Stimulated activated CD8-positive, alpha-beta memory T cell treated with anti-CD3 and anti-CD28 coated beads, Interleukin-15, amount 100 ng/mL, for 4 hours (primary cell): Measurements from ENCODE around the gene S1PR3.

Source experiments
- DNase-seq, 2 donors: peaks; one replicate each; pipeline ENCODE4 v3.0.0-alpha.2; 2020; ENCODE audit warnings: low read depth in 2 of 2

The S1PR3 gene

DNA sequence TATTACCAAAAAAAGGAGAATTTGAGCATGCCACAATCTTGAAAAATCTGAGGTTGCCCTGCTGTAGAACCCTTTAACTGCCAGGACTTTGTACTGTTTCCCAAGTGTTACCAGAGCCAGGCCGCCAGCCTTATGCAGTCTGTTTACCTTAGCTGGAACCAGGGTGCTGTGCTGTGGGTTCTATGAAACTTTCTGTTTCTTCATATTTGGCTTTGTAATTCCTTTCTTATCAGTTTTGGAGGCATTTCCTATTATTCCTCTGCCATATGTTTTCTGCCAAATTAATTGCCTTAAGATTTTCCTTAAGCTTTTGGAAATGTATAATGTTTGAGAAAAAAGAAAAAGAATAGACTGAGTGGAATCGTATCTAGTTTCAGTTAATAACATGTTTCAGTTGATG lies 2.1 kb downstream of the S1PR3 start:
- DNase-seq = no peak

DNA sequence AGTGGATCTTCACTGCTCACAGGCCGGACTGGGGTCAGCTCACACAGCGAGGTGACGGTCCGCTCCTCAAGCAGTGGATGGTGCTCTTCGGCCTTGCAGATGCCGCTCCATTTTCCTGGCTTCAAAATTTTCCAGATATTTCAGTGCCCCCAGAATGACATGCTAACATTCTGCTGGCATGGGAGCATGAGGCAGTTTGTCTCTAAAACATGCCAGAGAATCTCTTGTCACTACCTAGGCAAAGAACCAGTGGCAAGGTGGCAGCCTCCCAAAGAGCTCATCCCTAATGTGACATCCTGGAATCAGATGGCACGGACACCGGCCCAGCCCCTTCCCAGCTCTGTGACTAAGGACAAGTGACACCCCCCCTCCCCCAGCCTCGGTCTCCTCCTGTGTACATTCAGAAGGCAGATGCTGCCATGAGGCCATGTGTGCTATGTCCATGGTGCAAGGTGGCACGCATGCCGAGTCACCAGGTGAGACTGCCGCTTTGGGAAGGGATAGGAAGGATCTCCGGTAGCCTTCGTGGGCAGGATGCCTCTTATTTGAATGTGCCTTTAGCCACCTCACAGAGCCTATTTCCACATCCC lies 2.7 kb downstream of the S1PR3 start:
- DNase-seq = no peak

DNA sequence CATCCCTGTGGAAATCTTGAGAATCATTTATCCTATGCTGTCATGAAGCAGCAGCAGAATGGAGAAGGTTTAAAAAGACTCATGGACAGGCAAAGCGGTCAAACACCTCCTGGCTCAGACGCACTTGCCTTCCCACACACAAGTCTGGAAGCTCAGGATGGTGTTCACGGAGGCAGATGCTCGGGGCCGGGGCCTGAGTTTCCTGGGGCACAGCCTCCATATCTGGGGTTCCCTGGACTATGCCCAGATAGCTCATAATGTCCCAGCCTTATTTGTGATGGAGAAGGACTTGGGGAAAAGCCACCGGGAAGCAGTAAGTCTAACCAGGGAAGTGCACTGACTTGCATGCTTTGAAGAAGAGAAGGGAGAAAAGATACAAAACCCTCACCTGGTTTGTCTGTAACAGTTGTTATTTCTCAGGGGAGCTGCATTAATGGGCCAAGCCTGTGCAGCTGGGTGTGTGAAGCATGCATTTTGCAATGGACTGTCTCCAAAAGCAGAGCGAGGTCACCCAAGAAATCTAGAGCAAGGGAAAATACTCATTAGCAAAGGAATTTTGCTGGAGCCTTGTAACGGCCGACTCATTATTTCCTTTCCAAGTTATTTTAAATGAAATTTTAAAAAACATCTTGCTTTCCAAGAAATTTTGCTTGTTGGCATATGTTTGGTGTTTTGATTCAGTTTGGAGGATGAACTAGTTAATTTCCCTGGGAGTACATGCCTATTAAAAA lies 3.4 kb downstream of the S1PR3 start:
- DNase-seq = no peak

DNA sequence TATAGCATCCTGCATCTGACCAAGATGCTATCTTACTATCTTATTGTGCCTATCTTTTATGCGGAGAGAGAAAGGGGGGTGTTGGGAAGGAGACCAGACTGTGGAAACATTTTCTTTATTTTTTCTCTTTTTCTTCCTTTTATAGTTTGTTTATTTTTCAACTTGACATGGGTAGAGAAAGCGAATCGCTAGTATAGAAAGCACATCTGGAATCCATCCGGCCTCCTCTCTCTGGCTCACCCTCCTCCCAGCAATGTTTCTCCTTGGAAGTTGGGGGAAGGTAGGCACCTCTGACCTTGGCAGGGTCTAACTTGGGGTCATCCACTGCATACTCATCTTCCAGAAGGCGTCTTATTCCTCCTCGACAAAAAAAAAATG lies 3.9 kb downstream of the S1PR3 start:
- DNase-seq = no peak

DNA sequence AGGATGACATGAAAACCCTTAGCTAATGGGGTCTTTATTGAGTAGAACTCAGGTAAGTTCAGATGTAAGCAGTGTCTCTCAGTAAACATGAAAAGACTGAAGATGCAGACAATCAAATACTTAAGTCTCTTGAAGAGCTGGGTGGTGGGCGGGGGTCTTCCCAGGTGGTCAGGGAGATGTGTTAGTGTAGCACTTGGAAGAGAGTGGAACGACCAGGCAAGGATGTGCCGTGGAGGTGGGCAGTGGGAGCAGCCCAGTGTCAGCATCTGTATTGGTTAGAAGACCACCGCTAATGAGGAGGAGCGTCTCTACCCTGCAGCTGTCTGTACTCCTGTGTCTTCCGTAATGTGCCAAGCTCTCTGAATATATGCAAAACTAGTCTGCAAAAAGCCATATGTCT lies 4.4 kb downstream of the S1PR3 start:
- no peak for DNase-seq

DNA sequence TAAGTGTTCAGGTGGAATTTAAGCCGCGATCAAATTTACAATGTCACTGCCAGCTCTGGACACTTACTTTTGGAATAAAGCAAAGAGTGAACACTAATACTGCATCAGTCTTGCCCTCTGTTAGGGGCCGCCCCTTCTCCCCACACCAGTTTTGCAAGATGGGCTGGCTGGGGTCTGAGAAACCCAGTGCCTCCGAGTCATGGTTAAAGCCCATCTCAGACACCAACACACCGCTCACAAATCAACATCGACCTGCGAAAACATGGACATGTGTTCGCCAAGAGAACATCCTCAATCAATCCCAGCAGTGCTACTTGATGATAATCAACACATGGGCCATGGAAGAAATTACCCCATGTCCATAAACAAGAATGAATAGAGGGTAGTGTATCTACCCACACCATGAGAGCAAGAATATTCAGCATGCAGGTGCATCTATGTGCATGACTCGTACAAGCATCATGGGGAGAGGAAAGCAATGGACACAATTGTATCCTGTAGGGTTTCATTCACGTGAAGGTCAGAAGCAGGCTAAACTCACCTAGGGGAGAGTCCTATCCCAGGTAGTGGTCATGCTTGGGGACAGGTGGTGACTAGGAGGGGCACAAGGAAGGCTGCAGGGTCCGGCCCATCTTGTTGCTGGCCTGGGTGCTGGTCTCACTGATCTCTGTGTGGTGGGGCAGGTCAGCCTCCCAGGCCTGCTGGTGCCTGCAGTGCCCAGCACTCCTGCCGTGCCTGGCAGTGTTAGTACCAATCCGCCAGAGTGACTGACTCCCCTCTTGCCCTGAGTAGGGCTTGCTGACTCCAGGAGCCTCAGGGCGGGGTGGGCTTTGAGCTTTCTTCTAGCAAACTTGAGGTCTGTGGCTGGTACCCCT lies 5.0 kb downstream of the S1PR3 start:
- DNase-seq = no peak

DNA sequence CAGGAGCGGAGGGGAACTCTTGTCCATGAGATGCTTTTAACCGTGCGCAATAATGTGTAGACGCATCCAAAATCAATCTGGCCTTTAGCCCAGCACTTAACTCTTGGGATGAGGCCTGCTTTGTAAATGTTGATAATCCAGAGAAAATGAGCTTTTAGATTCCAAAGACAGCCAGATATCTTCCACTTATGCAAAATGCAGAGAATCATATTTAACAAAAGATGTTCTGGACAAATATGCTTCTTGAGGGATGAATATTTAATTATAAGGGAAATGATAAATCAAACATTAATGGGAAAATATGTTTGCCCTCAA lies 5.6 kb downstream of the S1PR3 start:
- DNase-seq = no peak

DNA sequence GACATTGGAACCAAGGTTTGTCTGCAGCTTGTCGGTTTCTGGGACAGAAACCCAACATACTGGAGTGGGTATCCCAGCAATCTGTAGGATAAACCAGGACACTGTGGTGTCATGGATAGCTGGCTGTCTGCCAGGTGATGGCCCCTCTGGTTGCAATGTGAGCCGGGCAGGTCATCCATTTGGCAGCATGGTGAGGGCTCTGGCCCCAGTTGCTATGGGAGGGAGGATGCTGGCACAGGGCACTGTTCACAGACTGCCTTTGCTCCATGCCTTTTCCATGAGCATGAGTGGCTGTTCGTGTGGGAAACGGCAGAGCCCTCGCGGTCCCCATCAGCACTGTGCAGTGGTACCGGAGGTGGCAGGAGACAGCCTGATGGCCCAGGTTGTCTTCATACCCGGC lies 6.4 kb downstream of the S1PR3 start:
- no peak for DNase-seq

DNA sequence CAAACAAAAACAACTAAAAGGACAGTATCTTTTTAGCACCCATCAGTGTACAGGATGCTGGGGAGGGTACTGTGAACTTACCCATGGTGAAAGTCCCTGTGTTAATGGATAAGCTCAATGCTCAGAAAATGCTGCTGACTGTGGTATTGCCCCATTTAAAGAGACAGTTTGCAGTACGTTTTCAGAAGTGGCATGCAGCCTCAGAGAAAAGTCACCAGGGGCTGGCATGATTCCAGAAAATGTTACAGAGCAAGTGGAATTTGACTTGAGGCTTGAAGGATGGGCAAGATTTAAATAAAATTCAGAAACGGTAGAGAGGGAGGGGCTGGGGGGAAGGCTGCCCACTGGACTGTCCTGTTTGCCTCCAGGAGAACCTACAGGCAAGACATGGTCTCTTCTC lies 7.2 kb downstream of the S1PR3 start:
- DNase-seq = no peak

DNA sequence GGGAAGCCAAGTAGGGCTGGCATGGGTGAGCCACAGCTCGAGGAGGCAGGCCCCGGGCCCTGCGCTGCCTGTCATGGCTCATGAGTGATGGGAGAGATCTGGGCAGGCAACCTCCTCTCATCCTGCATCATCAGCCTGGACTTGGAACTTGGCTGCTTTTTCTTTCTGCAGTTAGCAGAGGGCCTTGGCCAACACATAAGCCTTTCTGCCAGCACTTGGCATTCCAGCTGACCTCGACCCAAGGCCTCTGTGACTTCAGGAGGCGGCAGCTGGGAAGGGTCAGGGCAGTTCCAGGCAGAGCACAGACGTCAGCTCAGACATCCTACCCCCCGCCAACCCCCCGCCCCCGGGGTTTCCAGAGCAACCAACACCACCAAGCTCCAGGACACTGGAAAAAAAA lies 7.6 kb downstream of the S1PR3 start:
- DNase-seq = no peak

DNA sequence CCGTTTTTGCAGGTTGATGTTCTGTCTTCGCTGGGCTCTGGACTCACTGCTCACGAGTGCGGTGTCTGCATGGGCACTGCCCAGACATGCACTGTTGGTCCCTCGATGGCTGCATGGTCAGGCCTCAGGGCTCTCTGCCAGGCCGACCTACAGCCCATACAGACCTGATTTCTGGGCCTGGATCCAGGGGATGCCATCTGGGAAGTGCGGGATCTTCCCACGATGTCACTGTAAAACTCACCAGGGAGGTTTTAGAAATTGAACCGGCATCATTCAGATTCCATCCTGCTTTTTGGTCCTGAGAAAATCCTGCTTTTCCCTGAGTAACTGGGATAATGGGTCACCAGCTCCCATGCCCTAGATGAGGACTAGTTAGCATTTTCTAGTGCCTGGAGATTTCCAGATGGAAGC lies 9.1 kb downstream of the S1PR3 start:
- DNase-seq = no peak

DNA sequence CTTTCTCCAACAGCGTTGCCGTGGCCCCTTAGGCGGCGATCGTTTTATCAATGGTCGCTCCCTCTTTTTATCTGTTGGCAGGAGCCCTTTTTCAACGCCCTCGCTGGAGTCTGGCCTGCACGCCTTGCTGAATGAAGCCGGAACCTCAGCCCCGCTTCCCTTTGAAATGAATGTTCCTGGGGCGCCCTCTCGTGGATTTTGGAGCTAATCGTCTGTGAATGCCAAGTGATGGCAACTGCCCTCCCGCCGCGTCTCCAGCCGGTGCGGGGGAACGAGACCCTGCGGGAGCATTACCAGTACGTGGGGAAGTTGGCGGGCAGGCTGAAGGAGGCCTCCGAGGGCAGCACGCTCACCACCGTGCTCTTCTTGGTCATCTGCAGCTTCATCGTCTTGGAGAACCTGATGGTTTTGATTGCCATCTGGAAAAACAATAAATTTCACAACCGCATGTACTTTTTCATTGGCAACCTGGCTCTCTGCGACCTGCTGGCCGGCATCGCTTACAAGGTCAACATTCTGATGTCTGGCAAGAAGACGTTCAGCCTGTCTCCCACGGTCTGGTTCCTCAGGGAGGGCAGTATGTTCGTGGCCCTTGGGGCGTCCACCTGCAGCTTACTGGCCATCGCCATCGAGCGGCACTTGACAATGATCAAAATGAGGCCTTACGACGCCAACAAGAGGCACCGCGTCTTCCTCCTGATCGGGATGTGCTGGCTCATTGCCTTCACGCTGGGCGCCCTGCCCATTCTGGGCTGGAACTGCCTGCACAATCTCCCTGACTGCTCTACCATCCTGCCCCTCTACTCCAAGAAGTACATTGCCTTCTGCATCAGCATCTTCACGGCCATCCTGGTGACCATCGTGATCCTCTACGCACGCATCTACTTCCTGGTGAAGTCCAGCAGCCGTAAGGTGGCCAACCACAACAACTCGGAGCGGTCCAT lies 10.0 kb downstream of the S1PR3 start:
- DNase-seq = peak; percentile 10 to 42

DNA sequence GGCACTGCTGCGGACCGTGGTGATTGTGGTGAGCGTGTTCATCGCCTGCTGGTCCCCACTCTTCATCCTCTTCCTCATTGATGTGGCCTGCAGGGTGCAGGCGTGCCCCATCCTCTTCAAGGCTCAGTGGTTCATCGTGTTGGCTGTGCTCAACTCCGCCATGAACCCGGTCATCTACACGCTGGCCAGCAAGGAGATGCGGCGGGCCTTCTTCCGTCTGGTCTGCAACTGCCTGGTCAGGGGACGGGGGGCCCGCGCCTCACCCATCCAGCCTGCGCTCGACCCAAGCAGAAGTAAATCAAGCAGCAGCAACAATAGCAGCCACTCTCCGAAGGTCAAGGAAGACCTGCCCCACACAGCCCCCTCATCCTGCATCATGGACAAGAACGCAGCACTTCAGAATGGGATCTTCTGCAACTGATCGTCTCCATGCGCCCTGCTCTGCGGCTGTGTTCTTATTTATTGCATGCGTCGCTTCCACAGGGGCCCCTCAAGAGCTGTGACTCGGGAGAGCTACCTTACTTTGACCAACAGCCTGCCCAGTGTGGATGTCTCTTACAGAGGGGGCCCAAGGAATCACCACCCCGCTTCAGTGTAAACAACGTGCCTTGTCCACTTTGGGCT lies 10.8 kb downstream of the S1PR3 start:
- DNase-seq = no peak

DNA sequence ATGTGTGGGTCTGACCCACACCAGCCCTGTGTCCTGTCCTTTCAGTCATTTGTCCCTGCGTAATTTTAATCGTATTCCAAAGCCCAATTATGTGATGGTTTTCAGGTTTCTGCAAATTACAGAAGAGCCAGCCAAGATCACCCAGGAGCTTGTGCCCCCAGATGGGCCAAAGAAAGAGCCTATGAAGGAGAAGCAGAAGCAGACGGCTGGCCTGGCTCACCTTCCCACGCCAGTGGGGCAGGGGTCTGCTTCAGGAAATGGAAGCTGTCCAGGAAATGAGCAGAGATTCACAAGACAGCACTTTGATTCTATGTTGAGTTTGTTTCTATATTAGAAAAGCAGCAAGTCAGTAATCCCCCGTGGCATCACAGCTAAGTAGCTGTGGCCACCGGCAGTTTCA lies 11.7 kb downstream of the S1PR3 start:
- DNase-seq = no peak

DNA sequence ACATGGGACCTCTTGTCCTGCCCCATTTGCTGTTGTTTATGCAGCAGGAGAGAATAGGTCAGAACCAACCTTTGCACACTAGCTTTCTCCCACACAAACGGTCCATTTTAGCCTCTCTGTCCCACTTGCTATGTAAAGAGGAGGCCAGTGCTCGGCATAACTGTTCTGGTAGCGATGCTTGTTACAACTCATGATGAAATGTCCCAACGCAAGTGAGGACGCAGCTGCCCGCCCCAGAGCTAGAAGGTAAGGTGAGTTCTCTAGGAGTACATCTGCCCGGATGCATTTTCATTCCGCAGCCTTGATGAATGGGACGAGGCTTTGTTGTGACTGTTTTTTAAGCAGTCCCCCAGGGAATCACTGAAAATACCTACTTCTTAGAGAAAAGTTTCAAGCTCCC lies 14.1 kb downstream of the S1PR3 start:
- DNase-seq = no peak

DNA sequence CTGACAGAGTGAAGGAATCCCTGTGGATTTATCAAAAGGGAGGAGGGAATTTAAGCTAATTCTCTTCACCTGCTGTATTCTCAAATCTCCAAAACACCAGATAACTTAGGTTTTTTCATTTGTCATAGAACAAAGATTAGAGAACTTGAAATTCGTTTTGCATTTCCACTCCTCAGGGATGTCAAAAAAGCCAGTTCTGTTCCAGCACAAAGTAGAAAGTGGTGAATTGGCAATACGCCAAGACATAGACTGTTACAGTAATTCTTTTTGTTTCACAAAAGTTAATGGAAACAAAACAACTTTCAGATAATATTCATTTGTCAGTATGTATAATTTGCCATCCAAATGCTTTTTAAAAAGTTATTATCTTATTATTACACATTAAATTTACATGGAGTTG lies 15.0 kb downstream of the S1PR3 start:
- no peak for DNase-seq

DNA sequence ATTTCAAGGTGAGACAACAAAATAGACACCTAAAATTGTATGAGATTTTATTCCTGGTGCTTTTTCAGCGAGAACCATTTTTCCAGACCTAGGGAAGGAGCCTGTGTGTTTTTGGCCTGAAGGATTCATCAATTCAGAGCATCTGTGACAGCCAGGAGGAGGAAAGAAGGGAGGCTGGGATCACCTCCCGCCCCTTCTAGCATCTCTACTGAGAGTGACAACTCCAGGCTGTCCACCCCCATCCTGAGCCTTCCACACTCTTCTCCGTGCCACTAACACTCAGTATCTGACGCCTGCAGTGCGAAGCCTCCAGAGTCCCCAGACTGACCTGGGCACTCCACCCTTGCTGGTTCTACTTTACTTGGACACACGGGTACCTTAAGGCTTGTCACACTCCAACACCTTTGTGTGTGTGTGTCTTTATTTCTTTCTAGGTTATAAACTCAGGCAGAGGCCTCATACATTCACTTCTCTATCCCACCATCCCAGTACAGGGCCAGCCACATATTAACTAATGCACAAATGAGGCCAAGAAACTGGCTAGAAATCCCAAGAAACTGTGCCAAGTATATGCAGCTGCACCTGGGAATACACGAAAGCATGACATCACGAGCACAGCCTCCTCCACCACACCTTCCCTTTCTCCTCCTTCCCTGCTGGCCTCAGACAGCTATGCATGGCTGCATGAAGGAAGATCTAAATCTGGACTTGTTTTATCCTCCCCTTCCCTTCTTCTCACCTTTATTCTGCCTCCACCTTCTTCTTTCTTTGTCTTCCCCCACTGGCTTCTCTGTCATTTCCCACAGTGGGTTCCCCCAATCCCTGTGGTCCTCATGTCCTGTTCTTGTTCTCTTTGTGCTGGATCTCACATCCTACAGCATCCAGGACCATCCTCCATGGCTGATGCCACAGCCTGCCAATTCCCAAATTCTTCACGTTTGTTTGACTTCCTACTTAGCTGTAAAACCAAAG lies 16.0 kb downstream of the S1PR3 start:
- DNase-seq = no peak

DNA sequence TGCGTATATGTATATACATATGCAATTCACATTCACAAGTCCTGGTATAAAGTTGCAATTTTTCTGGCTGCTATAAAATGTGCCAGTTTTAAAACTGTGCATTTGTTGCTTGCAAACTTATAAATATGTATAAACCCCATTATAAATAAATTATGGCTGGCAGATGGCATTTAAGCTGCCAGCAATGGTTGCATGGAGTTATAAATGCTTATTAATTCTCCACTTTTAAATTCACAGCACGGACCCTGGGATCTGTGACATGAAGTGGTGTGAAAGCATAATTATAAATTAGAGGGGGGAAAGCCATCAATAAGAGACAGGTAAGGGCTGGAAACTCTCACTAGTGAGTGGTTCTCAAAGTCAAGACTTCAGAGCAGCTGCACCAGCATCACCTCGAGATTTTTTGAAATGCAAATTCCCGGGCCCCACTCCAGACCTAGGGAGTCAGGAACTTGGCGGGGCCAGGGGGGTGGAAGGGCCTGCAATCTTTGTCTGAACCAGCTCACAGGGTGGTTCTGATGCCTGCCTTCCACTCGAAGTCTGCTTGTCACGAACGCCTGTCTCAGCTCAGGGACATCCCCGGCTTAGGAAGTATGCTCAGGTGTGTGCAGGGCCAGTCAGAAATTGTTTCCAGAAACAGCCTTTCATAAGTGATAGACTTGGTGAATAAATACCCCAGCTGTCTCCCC lies 16.9 kb downstream of the S1PR3 start:
- DNase-seq = no peak

DNA sequence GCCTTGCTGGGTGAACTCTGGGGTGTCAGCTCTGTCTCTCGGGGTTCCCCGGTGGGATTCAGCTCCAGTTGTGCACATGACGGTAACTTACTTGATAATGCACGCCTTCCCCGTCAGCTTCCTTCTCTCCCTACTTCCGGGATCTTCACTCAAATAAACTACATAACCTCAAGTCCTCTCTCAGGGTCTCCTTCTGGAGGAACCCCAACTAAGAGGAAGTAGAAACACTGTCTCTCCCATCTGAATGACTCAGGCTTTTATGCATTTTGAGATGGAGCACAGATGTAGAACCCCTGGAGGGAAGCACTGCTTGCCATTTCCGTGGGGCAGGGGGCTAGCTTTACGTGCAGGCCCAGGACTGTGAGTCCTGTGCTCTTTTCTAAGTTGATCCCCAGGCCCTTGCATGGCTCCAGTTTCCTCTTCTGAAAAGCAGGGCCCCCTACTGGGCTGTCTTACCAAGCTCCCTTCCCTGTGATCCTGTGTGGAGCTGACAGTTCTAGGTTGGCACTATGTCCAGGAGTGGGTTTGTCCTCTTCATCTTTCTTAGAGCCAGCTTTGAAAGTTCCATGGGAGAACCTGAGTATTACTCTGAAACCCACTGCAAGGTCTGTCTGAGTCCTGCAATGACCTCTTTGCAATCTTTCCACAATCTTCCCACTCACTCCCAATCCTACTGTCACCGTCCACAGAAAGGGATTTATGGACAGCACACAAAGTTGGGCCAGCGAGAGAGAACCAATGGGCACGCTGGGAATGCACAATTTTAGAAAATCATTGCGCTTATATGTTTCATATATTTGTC lies 17.7 kb downstream of the S1PR3 start:
- DNase-seq = no peak
